GM21526 (cell line): Measurements from ENCODE around the gene TTC31.
"Not testable (repeated sequence)": the region's sequence is repeated elsewhere in the genome, so short reads cannot be mapped to it uniquely, and the experiment has no call there.

ENCODE experiments used
- ATAC-seq: cut with Tn5 transposase; IDR thresholded peaks from one replicate; pipeline ENCODE4 v1.9.1; 2021; ENCODE audit warnings: moderate library complexity; ENCODE audit not compliant: unreplicated experiment, low FRiP score

The TTC31 gene

DNA sequence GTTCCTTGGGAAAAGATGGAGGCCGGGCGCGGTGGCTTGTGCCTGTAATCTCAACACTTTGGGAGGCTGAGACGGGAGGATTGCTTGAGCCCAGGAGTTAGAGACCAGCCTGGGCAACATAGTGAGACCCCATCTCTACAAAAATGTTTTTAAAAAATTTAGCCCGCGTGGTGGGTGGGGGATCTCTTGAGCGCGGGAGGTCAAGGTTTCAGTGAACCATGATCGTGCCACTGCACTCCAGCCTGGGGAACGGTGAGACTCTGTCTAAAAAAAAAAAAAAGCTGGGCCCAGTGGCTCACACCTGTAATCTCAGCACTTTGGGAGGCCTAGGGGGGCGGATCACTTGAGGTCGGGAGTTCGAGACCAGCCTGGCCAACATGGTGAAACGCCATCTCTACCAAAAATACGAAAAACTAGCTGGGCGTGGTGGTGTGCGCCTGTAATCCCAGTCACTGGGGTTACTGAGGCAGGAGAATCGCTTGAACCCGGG lies 839 bp downstream of the TTC31 start:
- not testable (repeated sequence) for ATAC-seq

DNA sequence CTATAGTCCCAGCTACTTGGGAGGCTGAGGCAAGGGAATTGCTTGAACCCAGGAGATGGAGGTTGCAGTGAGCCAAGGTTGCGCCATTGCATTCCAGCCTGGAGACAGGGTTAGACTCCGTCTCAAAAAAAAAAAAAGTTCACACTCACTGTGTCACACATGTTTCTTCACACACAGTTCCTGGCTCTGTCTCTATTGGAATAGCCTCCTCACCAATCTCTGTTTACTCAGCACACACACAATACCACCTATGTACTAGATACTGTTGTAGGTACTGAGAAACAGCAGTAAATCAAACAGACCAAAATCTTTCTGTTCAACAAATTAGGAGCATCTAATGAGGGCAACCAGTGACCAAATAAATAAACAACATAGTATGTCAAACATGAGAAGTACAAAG lies 3.3 kb downstream of the TTC31 start:
- ATAC-seq, result no peak

DNA sequence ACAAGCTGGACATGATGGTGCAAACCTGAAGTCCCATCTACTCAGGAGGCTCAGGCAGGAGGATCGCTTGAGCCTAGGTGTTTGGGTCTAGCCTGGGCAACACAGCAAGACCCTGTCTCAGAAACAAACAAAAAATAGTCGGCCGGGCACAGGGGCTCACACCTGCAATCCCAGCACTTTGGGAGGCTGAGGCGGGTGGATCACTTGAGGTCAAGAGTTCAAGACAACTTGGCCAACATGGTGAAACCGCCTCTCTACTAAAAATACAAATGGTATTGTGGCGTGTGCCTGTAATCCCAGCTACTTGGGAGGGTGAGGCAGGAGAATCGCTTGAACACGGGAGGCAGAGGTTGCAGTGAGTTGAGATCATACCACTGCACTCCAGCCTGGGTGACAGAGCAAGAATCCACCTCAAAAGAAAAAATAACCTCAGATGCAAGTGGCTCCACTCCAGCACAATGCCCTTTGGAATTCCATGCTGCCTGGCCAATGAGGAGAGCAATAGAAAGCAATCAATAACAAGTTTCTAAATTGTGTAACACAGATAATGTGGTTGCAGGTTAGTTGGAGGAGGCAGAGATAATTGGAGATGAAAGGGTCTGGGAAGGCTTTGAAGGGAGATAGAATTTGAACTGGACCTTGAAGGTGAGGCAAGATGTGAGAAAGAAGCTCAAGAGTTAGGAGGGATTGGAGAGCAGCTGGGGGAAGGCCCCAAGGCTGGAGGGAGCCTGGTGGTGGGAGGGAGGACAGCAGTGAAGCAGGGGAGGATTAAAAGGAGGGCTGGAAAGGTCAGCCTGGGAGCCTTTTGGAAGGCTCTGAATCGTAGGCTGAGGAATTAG lies 6.0 kb downstream of the TTC31 start:
- ATAC-seq, result no peak

DNA sequence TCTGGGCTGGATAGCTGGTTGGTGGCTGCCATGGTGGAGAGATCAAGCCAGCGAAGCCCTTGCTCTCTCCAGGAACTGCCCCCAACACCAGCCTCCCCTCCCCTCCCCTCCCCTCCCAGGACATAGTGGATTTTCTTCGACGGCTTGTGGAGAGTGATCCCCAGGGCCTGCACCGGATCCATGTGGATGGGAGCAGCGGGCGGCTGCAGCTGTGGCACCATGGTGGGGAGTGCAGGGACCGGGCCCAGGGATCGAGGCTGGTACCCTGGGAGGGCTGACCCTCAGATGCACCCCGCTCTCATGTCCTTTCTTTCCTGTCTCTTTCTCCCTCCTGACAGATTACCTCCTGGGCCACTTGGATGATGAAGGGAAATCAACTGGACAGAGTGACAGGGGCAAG lies 7.0 kb downstream of the TTC31 start:
- ATAC-seq, result no peak

DNA sequence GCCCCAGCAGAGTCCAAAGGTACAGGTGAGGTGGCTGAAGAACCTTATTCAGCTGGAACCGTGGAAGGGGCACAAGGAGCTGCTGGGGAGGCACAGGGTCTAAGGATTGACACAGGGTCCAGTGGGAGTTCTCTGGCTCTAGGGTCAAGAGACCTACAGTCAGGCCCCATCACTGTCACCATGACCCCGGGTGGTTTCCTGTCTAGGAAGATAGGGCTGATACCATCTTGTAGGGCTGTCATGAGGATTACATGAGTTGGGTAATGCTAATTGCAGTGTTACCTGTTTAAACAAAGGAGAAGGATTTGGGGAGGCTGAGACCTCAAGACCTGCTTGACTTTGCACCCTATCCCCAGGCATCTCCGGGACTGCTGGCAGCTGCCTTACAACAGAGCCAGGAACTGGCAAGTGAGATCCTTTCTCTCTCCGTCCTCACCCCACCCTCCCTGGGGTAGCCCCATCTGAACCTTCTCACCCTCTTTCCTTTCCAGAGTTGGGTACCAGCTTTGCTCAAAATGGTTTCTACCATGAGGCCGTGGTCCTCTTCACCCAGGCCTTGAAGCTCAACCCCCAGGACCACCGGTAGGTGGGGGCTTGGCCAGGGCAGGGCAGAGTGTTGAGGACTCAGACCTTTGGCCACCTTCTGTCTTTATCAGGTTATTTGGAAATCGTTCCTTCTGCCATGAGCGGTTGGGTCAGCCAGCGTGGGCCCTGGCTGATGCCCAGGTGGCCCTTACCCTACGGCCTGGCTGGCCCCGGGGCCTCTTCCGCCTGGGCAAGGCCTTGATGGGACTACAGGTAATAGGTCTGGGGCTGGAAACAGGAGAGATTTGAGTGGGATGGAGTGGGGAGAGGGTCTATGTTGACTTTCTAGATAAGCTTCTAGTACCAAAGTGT lies 9.0 kb downstream of the TTC31 start:
- no peak for ATAC-seq

DNA sequence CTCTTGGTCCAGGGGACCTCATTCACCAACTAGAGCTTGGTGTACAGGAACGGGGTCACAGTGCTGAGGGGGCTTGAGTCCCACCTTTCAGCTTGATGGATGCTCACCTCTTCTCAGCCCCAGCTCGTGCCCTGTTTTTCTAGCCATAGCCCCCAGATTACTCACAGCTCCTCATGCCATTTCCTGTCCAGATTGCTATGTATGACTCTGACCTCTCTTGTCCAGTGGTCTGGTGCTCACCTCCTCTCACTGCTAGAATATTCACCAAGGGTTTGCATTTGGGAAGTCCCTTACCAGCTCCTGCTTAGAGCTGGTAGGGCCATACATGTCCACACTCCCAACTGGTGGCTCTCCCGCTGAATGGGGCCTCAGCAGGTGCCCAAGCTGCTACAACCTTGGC lies 10.7 kb downstream of the TTC31 start:
- no peak for ATAC-seq

DNA sequence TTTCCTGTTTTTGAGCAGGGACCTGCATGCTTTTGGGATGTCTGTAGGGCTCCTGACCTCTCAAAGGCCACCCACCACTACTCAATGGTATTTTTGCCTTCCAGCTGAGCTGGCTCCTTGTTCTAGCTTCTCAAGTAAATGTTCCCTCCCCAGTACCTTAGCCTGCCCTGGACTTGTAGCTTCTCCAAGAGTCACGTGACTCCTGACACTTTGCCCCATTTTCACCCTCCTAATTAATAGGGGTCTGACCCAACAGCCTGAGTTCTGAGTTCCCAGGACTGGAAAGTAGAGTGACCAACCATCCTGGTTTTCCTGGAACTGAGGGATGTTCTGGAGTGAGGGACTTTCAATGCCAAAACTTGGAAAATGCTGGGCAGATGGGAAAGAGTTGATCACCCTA lies 12.6 kb downstream of the TTC31 start:
- no peak for ATAC-seq

DNA sequence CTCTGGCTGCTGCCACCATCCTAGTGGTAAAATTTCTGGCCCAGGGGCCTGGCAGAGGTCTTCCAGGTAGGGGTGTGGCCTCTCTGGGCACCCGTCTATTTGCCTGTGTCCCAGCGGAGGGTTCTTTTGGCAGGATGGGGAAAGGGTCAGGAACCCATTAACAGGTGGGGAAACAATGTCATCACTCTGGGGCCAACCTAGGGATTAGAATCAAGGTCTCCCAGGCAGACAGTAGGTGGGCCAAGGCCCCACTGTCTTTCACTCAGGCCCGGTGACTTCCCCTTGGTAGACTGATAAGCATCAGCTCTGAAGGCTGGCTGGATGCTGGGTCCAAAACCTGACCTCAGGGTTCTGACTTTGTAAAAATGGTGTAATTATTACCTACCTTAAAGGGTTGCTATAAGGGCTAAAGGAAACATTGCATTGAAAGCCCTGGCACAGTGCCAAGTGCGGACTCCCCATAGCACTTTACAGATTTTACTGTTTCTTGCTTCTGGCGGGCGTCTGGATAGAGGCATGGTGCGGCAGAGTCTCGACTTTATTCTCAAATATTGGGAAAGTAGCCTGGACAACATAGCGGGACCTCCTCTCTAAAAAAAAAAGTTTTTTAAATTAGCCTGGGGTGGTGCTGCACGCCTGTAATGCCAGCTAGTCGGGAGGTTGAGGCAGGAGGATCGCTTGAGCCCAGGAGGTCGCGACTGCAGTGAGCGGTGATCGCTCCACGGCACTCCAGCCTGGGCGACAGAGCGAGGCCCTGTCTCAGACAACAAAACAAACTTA lies 14.3 kb downstream of the TTC31 start:
- ATAC-seq, result no peak

DNA sequence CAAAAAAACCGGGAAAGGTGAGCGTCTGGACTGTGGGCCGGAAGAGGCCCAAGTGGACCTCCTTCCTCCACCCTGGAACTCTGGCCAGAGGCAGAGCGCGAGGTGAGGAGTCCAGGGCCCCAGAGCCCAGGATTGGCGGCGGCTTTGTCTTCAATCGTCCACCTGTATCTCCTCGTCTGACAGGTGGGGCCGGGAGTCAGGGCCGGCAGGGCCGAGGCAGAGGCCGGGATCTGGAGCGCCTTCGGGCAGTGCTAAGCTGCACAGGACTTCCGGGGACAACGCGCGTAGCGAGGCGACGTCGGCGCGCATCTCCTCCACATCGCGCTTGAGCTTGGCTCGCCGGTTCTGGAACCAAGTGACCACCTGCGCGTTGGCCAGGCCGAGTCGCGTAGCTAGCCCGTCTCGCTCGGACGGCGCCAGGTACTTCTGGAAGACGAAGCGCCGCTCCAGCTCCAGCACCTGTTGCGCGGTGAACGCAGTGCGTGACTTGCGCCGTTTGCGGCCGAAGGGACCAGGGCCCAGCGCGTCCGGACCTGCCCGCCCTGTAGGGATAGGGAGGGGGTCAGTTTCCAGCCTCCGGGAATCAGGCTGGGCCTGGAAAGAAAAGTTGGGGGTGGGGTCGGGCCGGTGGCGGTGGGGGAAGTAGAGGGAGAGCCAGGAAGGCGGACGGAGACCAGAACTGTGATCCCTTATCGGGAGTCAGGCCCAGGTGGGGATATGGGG lies 15.1 kb downstream of the TTC31 start:
- ATAC-seq, result no peak

DNA sequence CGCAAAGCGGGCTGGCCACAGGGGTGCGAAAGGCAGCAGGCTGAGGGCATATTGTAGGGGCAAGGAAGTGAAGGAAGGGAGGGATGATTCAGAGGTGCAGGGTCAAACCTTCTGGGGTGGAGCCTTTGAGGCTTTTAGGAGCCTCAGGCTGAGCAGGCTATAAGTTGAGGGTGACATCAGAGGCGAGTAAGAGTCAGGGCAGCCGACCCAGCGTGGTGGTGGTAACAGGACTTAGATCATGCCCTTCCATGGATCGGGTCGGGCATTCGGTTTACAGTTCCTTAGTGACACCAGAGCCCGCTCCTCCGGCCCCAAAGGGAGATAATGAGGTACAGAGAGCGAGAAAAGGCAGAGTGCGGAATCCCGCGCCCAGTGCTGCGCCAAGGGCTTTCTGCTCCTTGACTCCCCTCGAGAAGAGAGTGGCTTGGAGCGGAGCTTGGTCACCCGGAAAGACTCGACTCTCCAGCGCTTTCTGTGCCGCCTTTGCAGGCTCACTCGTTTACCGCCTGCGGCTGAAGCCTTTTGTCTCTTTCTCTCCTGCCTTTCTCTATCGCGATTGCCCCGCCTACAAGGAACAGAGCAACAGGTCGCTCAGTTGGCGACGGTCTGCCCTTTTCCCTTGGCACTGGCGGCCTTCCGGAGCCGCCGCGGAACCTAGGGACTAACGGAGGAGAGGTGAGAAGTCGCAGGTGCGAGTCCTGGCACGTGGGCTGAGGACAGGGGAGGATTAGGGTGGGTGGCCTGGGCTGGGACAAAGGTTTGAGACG lies 15.8 kb downstream of the TTC31 start:
- ATAC-seq, result no peak

DNA sequence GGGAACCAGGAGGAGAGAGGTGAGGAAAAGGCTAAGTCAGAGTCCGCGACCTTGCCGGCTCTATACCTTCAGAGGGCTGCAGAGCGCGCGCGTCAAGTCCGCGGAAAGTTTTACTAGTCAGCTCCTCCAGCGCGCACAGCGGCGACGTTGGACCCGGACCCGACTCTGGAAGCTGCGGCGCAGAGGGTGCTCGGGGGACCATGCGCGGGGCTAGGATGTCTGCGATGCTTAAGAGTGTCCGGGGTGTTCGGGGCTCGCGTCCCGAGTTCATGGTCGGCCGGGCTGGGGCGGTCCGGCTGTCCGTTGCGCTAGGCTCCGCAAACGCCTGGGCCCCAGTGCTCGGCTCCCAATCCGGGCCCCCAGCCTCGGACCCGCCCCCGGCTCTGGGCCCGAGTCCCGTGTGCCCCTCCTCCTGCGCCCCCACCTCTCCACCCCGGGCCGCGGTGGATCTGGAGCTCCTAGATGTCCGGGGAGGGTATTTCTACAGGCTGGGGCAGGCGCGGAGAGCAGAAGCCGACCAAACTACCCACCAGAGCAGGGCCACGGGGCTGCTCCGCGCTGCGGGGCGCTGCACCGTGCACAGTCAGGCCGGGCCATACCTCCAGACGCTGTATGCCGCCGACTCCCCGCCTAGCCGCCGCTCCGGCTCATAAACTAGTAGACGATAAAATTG lies 16.5 kb downstream of the TTC31 start, which contains the start of gene LBX2:
Gene LBX2 (minus strand): TSS at position 337 of the 673 bp plus-strand sequence. CDS start 66 bp downstream, at position 271.
- ATAC-seq, result no peak

DNA sequence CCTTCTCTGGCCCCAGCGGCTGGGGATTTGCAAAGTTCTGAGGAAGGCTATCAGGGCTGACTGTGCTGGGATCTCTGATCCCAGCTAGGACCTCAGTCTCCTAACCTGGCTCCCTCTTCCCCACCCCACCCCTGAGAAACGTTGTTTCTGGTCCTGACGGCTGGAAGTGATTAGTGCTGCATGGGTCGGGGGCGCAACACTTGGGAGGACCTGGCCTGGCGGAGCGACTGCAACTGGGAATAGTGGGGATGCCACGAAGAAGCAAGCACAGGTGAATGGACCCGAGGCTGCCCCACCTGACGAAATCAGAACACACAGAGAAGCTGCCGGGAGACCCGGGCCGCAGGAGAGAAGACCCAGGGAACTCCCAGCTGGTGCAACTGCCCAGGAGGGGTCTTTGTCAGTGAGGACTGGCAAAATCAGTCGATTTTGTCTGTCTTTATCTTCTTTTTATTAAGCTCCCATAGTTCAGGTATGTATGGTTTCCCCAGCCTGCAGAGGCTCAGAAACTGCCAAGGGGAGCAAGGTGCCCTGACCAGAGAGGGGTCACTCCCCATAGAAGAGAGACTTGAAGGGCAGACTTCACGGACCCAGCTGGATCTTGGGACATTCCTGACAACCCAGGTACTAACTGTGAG lies 17.2 kb downstream of the TTC31 start:
- no peak for ATAC-seq

DNA sequence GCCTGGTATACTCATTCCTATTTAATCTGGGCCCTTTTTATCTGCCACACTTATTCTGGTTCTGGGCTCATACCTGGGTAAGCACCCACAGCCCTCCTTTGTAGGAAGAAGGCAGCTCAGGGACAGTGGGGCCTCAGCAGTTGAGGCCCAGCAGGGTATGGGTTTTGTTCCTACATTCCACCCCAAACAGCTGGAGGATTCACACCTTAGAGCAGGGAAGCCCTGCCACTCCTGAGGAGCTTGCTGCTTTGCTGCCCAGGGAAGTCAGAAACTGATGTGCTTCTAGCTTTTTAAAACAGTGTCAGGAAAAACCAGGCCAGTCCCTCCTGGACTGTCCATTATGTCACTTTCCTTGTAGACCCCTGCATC lies 17.7 kb downstream of the TTC31 start:
- no peak for ATAC-seq

DNA sequence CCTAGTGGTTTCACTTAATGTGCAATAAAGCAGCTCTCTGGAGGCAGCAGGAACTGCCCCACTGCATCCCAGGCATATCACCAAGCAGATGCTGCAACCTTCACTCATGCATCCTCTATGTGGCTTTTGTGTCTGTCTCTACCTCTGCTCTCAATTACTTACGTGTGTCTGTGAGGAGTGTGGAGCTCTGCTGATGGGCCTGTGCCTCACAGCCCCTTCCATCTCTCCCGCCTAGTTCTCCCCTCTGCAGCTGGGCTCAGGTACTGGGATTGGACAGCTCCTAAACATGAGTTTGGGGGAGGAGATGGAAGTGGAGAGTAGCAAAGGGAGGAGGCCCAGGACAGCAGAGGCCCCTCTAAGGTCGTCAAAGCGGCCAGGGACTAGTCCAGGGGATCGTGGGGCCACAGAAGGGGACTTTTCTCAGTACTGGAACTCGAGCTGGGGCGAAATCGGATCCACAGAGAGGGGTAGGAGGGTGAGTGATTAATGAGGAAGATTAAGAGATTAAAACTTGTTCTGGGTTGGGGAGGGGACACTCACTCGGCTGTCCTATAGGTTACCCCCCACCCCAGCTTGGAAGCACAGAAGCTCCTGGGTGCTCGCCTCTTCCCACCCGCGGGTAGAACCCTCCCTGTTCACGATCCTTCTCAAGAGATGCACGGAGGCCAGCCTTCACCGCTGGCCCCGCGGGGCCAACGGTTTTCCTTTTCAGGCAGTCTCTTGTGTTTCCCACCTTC lies 18.6 kb downstream of the TTC31 start:
- no peak for ATAC-seq

DNA sequence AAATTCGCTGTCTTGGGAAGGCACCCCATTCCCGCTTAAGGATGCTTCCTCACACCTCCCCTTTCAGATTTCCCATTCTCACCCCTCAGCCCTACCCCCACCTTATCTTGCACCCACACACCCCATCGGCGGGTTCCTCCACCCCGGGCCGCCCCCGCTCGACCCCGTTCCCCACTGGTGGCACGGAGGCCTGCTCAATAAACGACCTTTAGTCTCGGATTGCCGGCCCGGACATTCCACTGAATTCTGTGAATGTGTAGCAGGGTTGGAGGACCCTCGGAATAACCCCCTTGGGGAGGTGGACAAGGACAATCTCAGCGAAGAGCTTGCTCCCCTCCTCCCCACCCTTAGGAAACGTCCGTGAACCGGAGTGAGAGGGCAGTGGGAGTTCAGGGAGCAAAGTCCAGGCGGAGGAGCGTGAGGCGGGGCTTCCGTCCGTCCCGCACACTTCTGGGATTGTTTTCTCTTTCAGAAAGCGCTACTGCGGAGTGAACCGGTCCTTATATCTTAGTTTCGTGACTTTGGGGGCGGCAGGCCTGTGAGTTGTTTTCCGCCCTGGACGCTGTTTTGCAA lies 19.4 kb downstream of the TTC31 start:
- no peak for ATAC-seq

DNA sequence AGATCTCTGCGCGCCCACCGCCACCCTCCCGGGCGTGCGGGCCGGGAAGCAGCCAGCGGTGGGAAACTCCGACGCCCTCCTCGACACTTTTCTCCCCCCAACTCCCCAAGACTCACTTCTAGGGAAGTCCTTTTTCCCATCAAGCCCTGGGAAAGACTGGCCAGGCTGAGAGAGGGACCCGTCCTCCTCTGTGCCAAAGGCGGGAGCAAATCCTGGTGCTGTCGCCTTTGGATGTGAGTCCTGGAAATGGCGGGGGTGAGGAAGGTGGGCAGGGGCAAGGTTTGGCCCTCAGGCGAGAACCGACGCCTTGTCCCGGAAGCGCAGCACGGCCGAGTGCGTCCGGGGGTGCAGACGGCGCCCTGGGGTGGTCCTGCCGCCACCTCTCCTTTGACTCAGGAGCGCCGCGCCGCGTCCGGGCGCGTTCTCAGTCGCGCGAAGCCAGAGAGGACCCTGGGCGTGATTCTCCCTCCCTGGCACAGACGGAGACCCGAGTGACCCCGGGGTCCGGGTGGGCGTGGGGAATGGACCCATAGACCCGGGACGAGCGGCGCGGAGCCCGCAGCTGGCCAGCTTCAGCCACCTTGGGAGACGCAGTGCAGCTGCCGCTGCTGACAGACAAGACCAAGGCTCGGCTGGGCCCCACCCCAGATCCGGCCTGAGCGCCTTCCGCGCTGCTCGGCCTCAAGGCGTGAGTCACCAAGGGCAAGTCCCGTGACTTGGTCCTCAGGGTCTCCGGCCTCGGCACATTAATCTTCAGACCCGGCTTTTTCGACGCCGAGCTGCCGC lies 20.0 kb downstream of the TTC31 start:
- ATAC-seq, result no peak
